ENCODE data around the gene DLL3.
A peak's percentile ranks its signal among the peaks of the same experiment; 100 is the strongest.
"Not testable (repeated sequence)": the region's sequence is repeated elsewhere in the genome, so short reads cannot be mapped to it uniquely, and the experiment has no call there.

The DLL3 gene

GRCh38 chr19:39498798-39499642 lies at the start of gene DLL3:
Gene DLL3, plus strand, starts transcription at chr19:39498947. Its CDS starts 28 bp downstream, at chr19:39498975.
- no peak for DNase-seq (ENCODE audit: low read depth, low spot score)

GRCh38 chr19:39449116-39449797 lies 49.5 kb upstream of the DLL3 start:
- DNase-seq (ENCODE audit: low read depth, low spot score): no peak

- DNase-seq (ENCODE audit: low read depth, low spot score): not testable (repeated sequence)
Observed at GRCh38 chr19:39451257-39451656, 47.5 kb upstream of the DLL3 start.

GRCh38 chr19:39463403-39463802 lies 35.3 kb upstream of the DLL3 start:
- no peak for DNase-seq (ENCODE audit: low read depth, low spot score)

DNA sequence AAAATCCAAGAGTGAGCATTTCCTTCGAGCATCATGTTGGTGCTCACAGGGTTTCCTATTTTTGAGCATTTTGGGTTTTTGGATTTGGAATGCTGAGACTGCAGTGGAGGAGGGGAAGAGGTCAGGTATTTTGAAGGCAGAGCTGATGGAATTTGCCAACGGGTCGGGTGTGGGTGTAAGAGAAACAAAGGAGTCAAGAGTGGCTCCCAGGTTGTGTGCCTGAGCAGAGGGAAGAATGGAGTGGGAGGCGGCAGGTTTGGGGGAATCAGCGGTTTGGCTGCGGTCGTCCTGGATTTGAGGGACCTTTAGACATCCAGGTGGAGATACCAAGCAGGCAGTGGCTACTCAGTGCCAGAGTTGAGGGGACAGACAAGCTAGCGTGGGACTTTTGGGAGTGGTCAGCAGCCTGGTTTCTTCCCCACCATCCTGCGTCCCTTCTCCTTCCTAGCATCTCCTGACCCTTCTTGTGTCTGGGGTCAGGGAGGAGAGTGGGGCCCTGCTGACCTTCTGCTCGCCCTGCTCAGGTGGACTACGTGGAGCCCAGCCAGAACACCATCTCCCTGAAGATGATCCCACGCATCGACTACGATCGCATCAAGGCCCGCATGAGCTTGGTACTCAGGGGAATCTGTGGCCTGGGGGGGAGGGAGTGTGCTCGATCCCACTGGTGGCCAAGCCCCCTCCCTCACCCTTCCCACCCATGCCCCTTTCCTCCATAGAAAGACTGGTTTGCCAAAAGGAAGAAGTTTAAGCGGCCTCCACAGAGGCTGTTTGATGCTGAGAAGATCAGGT lies 32.6 kb upstream of the DLL3 start:
- DNase-seq (ENCODE audit: low read depth, low spot score): no peak

GRCh38 chr19:39467941-39468340 lies 30.8 kb upstream of the DLL3 start:
- DNase-seq (ENCODE audit: low read depth, low spot score): no peak

- DNase-seq (ENCODE audit: low read depth, low spot score): no peak
Observed at GRCh38 chr19:39469036-39469435, 29.7 kb upstream of the DLL3 start.

GRCh38 chr19:39469567-39469966 lies 29.2 kb upstream of the DLL3 start:
- DNase-seq (ENCODE audit: low read depth, low spot score): no peak

DNA sequence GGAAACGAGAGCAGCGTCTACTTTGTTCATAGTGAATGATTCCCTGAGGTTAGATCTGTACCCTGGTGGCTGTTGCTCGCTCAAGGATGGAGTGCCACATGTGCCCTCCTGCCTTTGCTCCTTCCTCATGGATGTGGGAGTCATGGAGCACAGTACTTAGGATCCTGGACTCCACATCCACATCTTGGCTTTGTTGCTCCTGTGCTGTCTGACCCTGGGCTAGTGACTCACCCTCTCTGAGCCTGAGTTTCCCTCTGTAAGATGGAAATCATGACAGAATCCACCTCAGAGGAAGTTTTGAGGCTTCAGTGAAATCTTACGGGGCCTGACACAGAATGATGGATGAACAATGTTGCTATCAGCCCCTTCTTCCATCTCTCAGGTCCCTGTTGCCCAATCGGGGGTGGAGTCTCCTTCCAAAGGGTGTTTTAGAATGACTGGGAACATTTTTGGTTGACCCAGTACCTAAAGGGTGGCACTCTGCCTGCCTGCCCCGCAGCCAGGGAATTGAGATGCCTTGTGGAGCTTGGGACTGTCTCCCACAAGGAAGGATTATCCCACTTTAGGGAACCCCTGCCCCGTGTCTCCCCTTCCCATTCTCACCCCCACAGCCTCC lies 27.9 kb upstream of the DLL3 start:
- DNase-seq (ENCODE audit: low read depth, low spot score): no peak

GRCh38 chr19:39471756-39472536 lies 26.8 kb upstream of the DLL3 start:
- no peak for DNase-seq (ENCODE audit: low read depth, low spot score)

GRCh38 chr19:39472746-39473442 lies 25.9 kb upstream of the DLL3 start:
- DNase-seq (ENCODE audit: low read depth, low spot score): no peak

DNA sequence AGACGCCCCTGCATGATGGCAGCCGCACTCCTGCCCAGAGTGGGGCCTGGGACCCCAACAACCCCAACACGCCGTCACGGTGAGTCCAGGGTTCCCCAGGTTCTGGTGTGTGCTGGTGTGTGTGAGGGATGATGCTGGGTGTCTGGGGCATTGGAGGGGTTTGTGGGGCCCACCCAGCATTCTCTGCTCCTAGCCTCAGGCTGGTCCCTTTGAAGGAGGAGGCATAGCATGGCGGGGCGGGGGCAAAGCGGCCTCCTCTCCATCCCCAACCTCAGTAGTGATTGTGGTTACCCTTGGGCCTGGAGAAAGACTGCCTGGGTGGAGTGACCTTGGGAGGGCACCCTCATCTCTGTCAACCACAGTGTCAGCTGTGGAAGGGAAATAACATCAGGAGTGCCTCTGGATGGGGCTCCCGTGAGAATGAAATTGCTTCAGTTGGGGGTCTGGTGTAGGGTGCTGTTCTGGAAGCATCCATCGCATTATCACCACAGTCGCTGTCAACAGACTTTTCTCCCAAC lies 25.2 kb upstream of the DLL3 start:
- no peak for DNase-seq (ENCODE audit: low read depth, low spot score)

DNA sequence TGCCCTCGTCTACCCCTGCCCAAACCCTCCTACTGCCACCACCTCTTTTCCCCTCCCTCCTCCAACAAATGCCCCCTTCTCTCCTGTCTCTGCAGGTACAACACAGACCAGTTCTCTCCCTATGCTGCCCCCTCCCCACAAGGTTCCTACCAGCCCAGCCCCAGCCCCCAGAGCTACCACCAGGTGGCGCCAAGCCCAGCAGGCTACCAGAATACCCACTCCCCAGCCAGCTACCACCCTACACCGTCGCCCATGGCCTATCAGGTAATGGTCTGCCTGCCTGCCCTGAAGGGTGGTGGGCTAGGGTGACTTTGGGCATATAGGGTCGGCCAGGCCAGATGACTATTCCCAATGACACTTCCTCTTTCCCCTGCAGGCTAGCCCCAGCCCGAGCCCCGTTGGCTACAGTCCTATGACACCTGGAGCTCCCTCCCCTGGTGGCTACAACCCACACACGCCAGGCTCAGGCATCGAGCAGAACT lies 24.6 kb upstream of the DLL3 start:
- DNase-seq (ENCODE audit: low read depth, low spot score): peak; percentile 51

DNA sequence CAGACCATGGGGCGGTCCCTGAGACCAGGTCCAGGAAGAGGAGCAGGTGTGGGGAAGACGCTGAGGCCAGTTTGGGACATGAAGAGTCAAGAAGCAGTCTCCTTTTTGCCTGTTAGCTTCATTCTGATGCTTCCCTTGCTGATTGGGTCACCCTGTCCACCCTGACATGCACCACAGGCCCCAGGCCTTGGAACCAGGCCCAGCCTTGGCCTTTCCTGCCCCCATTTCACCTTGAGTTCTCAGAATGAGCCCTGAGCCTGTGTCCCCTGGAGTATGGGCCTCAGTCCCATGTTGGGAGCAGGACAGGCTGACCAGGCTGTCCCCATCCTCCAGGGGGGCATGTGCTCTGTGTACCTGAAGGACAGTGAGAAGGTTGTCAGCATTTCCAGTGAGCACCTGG lies 23.0 kb upstream of the DLL3 start:
- no peak for DNase-seq (ENCODE audit: low read depth, low spot score)

GRCh38 chr19:39479319-39479801 lies 19.4 kb upstream of the DLL3 start:
- not testable (repeated sequence) for DNase-seq (ENCODE audit: low read depth, low spot score)

GRCh38 chr19:39479916-39480315 lies 18.8 kb upstream of the DLL3 start:
- no peak for DNase-seq (ENCODE audit: low read depth, low spot score)

GRCh38 chr19:39480337-39481228 lies 18.2 kb upstream of the DLL3 start, which contains the start of gene TIMM50:
Gene TIMM50, plus strand, starts transcription at chr19:39480838. Its CDS starts 16 bp downstream, at chr19:39480854.
- peak; percentile 97 for DNase-seq (ENCODE audit: low read depth, low spot score)

GRCh38 chr19:39481229-39481545 lies 17.6 kb upstream of the DLL3 start:
- DNase-seq (ENCODE audit: low read depth, low spot score): no peak

DNA sequence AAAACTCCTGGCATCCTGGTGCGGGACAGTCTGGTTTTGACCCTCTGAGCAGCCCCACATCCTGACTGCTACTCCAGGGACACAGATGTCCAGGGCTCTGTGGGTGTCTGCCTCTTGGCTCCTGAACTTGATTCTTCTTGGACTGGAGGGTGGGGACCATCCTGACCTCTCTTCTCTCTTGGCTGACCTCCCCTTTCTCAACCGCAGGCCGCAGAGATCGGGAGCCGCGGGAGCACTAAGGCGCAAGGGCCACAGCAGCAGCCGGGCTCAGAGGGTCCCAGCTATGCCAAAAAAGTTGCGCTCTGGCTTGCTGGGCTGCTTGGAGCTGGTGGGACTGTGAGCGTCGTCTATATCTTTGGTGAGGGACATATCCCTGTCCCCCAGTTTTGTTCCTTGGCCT lies 17.1 kb upstream of the DLL3 start:
- DNase-seq (ENCODE audit: low read depth, low spot score): no peak
